HG02798 (cell line): ENCODE measurements around the gene ZDHHC16.
"Not testable (repeated sequence)": the region's sequence is repeated elsewhere in the genome, so short reads cannot be mapped to it uniquely, and the experiment has no call there.

Experiments
- ATAC-seq: cut with Tn5 transposase; IDR thresholded peaks from one replicate; pipeline ENCODE4 v1.9.1; 2021; ENCODE audit warnings: mild to moderate bottlenecking; ENCODE audit not compliant: unreplicated experiment, poor library complexity

The ZDHHC16 gene

GRCh38 chr10:97445722-97446639 lies at the start of gene ZDHHC16, which contains the start of gene EXOSC1:
ZDHHC16 (plus strand) TSS chr10:97446175; CDS start chr10:97451676, 5,501 bp downstream.
EXOSC1 (minus strand) TSS chr10:97446006; CDS start chr10:97445985, 21 bp downstream.
- peak; percentile 98 for ATAC-seq

GRCh38 chr10:97399843-97400545 lies 46.0 kb upstream of the ZDHHC16 start:
- ATAC-seq = peak; percentile 42

GRCh38 chr10:97400665-97401454 lies 45.1 kb upstream of the ZDHHC16 start, which contains the start of gene RRP12:
RRP12 (minus strand) TSS chr10:97401340; CDS start chr10:97401231, 109 bp downstream.
- peak; percentile 98 for ATAC-seq

GRCh38 chr10:97401455-97401919 lies 44.5 kb upstream of the ZDHHC16 start:
- ATAC-seq = no peak

- ATAC-seq = no peak
These were observed 41.9 kb upstream of the ZDHHC16 start for GRCh38 chr10:97404044-97404443.

GRCh38 chr10:97406064-97406463 lies 39.9 kb upstream of the ZDHHC16 start:
- no peak for ATAC-seq

GRCh38 chr10:97406483-97406882 lies 39.5 kb upstream of the ZDHHC16 start:
- ATAC-seq = not testable (repeated sequence)

- peak; percentile 94 for ATAC-seq
These were observed 38.6 kb upstream of the ZDHHC16 start for GRCh38 chr10:97407211-97407951.

- ATAC-seq = no peak
These were observed 38.1 kb upstream of the ZDHHC16 start for GRCh38 chr10:97407952-97408248.

- ATAC-seq = no peak
These were observed 37.4 kb upstream of the ZDHHC16 start for GRCh38 chr10:97408496-97408992.

GRCh38 chr10:97411406-97411805 lies 34.6 kb upstream of the ZDHHC16 start:
- ATAC-seq = no peak

- ATAC-seq = peak; percentile 73
These were observed 33.1 kb upstream of the ZDHHC16 start for GRCh38 chr10:97412891-97413304.

GRCh38 chr10:97416565-97416964 lies 29.4 kb upstream of the ZDHHC16 start:
- no peak for ATAC-seq

GRCh38 chr10:97423757-97424098 lies 22.2 kb upstream of the ZDHHC16 start:
- ATAC-seq = not testable (repeated sequence)

GRCh38 chr10:97425964-97426775 lies 19.8 kb upstream of the ZDHHC16 start, which contains the start of gene PGAM1:
PGAM1 (plus strand) TSS chr10:97426191; CDS start chr10:97426308, 117 bp downstream.
- ATAC-seq = peak; percentile 89

GRCh38 chr10:97426776-97427570 lies 19.0 kb upstream of the ZDHHC16 start:
- ATAC-seq = no peak

GRCh38 chr10:97427571-97428179 lies 18.3 kb upstream of the ZDHHC16 start:
- ATAC-seq = no peak
